ENCODE data around the gene SRXN1.
A peak's percentile ranks its signal among the peaks of the same experiment; 100 is the strongest.

Gene SRXN1

DNA sequence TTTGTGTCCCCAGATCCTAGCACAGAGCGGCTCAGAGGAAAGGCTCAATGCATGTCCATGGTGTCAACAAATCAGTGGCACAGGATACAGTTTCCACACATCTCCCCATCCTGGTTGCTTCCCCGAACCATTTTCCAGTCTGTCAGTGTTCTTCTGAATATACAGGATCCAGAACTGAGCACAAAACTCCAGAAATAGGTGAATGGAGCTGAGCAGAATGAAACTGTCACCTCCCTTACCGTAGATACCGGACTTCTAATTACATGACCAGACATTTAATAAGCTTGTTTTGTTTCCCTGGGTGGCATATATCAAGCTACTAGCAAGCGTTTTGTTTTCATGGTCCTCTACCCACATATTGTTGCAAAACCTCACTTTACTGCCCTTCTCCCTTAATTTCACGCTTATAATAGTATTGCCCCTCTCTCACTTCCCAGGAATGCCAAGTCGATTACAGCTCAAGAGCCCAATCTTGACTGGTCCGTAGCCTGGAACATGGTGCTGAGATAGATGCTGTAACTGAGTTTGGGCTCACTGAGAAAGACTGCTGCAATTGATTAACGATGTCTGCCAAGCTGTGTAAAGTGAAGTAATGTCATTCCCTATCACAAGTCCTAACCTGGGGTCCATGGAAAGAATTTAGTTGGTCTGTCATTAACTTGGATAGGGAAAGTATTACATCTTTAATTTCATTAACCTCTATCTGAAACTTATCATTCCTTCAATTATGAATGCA, 34.6 kb upstream of the SRXN1 start:
- in situ Hi-C loops (cut with MboI; ENCODE audit: low sequenced_read_pairs): no loop called here
- no peaks in the 10 kb centered on the region for H3K4me1 ChIP-seq
- H3K27me3 ChIP-seq (ENCODE audit: low read depth): peaks cover 14% of the 10 kb centered on the region
- no peaks in the 10 kb centered on the region for H3K36me3 ChIP-seq (replicated peaks)
- no peaks in the 10 kb centered on the region for H3K9me3 ChIP-seq
- DNase-seq (ENCODE audit: low spot score in 2 of 2): no peak
- H3K4me3 ChIP-seq: no peak overlapping the region

DNA sequence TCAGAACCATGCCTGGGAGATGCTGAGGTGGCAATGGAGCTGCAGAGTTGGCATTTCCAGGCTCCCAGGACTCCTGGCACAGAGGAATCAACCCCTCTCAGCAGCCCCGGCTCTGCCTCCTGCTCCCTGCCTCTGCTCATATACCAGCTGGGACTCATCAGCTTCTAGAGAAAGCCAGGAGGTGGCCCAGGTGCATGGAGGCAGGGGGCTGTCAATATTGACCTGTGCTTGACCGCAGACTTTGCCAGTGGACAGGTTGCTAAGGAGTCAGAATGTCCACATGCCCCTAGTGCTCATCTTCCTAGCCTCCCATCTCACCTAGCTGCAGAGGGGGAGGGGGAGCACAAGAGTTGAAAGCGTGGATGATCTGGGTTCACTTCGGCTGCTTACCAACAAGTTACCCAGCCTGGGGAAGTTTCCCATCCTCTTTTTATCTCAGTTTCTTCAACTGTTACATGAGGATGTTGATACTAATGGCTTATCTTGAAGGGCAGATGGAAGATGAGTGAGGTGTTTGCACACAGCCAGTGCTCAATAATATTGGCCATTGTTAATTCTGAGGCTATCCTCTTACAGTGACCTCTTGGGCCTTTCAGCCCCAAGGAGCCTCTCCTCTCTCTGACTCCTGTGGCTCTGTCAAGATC, 31.8 kb upstream of the SRXN1 start:
- Histone ChIP-seq H3K4me1 (no peaks in the 10 kb centered on the region), H3K9me3 (no peaks in the 10 kb centered on the region), H3K36me3 (replicated peaks) (no peaks in the 10 kb centered on the region), H3K4me3 (no peak overlapping the region), H3K27me3 (ENCODE audit: low read depth) (peaks cover 7% of the 10 kb centered on the region)
- no peak for DNase-seq (ENCODE audit: low spot score in 2 of 2)
- in situ Hi-C loops (cut with MboI; ENCODE audit: low sequenced_read_pairs): no loop called here

DNA sequence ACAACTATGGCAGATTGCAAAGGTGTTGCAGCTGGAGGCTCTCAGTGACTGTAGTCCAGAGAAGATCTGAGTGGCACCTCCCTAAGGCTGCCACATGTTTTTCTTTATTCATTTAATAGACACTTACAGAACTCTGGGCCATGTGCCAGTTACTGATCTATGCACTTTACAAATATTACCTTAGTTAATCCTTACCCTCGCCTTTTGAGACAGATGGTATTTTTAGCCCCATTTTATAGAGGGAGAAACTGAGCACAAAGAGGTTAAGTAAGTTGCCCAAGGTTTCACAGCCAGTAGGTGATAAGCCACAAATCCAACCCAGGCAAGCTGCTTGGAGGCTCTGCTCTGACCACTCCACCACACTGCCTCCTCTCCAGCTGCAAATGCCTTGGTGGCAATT, 29.1 kb upstream of the SRXN1 start:
- Histone ChIP-seq H3K4me1 (no peaks in the 10 kb centered on the region), H3K4me3 (no peak overlapping the region), H3K27me3 (ENCODE audit: low read depth) (peaks cover under 1% of the 10 kb centered on the region), H3K36me3 (replicated peaks) (no peaks in the 10 kb centered on the region), H3K9me3 (no peaks in the 10 kb centered on the region)
- no peak for DNase-seq (ENCODE audit: low spot score in 2 of 2)
- in situ Hi-C loops (cut with MboI; ENCODE audit: low sequenced_read_pairs): no loop called here

DNA sequence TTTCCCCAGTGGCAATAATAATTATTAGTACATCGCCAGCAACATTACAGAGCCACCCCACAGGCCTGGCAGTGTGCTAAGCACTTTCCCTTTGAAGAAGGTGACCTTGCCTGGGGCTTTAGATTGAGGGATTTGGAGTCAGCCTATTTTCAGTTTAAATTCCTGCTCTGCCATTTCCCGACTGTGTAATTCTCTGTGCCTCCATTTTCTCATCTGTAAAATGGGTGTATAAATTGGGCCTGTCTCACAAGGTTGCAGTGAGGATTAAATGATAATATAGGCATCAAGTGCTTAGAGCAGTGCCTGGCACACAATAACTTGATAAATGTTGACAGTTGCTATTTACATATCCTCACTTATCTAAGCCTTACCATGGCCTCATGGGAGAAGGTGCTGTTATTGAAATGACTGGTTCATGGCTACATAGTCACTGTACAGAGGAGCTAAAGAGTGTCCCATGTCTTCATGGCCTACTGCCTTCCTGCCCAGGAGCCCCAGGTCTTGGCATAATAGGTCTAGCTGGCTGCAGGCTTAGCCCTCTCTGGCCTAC, 27.7 kb upstream of the SRXN1 start:
- no peak overlapping the region for H3K4me3 ChIP-seq
- no peaks in the 10 kb centered on the region for H3K9me3 ChIP-seq
- no peak for DNase-seq (ENCODE audit: low spot score in 2 of 2)
- in situ Hi-C loops (cut with MboI; ENCODE audit: low sequenced_read_pairs): no loop called here
- peaks cover 15% of the 10 kb centered on the region for H3K27me3 ChIP-seq (ENCODE audit: low read depth)
- no peaks in the 10 kb centered on the region for H3K4me1 ChIP-seq
- H3K36me3 ChIP-seq (replicated peaks): no peaks in the 10 kb centered on the region

DNA sequence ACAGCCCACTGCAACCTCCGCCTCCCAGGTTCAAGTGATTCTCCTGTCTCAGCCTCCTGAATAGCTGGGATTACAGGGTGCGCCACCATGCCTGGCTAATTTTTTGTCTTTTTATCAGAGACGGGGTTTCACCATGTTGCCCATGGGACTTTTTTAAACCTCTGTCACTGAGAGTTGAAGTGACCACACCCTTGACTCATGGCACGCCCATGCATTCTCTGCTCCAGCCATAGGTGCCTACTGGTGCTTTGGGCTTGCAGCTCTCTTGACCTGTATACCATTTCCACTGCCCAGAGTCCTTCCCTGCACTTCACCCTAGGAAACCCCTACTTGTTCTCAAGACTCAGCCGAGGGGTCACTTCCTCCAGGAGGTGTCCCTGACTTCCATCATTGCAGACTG, 25.0 kb upstream of the SRXN1 start:
- Histone ChIP-seq H3K4me1 (no peaks in the 10 kb centered on the region), H3K27me3 (ENCODE audit: low read depth) (peaks cover 39% of the 10 kb centered on the region), H3K4me3 (no peak overlapping the region), H3K36me3 (replicated peaks) (no peaks in the 10 kb centered on the region), H3K9me3 (no peaks in the 10 kb centered on the region)
- no peak for DNase-seq (ENCODE audit: low spot score in 2 of 2)
- in situ Hi-C loops (cut with MboI; ENCODE audit: low sequenced_read_pairs): no loop called here

DNA sequence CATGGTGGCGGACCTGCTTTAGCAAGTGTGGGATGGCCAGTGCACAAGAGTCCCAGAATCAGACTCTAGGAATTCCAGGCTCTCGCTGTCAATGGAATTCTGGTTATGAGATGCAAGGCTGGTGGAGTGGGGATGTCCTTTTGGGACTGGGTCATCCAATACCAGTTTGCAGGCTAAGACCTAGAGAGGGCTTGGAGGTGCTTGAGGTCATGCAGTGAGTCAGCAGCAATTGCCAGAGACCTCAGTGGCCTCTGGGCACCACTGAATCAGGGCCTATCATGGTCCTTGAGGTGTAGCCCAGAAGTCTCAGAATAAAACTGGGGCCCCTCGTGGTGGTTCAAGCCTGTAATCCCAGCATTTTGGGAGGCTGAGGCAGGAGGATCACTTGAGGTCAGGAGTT, 24.0 kb upstream of the SRXN1 start:
- DNase-seq (ENCODE audit: low spot score in 2 of 2): no peak
- H3K9me3 ChIP-seq: no peaks in the 10 kb centered on the region
- H3K27me3 ChIP-seq (ENCODE audit: low read depth): peaks cover 45% of the 10 kb centered on the region
- in situ Hi-C loops (cut with MboI; ENCODE audit: low sequenced_read_pairs): no loop called here
- no peak overlapping the region for H3K4me3 ChIP-seq
- no peaks in the 10 kb centered on the region for H3K36me3 ChIP-seq (replicated peaks)
- no peaks in the 10 kb centered on the region for H3K4me1 ChIP-seq

DNA sequence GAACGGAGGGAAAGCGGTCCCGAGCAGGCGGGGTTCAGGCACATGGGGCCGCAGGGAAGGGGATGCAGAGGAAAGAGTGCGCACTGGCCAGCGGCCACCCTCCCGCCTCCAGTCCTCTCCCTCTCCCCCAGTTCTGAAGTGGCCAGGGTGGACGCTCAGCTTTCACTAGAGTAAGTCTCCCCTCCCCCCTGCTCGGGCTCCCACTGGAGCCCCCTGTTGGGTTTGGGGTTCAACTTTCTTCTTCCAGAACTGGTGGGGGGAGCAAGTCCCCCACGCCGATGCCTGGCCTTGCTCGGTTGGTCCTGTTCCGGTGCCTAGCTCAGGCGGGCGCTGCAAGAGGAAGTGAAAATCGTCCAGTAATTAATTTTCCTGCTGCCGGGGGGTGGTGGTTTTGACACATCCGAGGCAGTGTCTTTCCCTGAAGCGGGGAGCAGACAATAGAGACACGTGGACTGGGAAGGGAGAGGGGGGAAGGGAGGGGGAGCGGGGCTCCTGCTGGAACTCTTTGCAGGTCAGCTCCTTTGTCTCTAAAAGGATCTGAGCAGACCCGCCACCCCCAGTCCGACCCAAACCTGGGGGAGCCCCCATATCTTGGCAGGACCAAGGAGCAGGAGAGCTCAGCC, 23.4 kb upstream of the SRXN1 start:
- no peak for DNase-seq (ENCODE audit: low spot score in 2 of 2)
- in situ Hi-C loops (cut with MboI; ENCODE audit: low sequenced_read_pairs): no loop called here
- peaks cover 45% of the 10 kb centered on the region for H3K27me3 ChIP-seq (ENCODE audit: low read depth)
- no peak overlapping the region for H3K4me3 ChIP-seq
- no peaks in the 10 kb centered on the region for H3K36me3 ChIP-seq (replicated peaks)
- H3K4me1 ChIP-seq: no peaks in the 10 kb centered on the region
- H3K9me3 ChIP-seq: no peaks in the 10 kb centered on the region

DNA sequence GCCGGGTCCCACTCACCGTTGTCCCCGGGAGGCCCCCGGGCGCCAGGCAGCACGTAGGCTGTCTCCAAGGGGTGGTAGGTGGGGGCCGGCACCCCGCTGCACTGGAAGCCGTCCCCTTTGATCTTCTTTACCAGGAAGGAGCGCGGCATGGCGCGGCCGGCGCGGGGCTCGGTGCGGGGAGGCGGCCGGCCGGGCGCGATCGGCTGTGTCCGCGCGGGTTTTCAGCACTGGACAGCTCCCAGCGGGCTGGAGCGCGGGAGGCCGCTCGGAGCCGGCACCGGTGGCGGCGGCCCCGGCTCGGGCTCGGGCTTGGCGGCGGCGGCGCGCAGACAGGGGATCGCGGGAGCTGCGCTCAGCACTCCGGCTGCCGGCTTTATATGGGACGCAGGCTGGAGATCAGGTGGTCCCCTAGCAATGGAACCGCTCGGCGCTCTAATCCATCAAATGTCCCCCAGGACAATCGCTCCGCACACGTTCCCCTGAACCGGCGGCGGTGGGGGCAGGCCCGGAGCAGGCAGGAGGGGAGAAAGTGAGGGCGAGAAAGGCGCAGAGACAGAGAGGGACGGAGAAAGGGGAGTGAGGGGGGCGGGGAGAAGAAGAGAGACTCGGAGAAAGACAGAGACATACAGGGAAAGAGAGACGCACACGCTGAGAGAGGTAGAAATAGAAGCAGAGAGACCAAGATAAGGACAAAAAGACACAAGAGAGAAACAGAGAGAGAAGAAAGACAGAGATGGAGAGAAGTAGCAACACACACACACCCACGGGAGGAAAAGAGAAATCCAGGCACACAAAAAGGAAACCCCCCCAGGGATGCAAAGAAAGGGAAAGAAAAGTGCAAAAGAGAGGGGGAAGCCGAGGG, 22.7 kb upstream of the SRXN1 start, which contains the start of gene SCRT2:
Gene SCRT2 (minus strand): TSS at position 350 of the 862 bp plus-strand sequence. CDS start 201 bp downstream, at position 149.
- in situ Hi-C loops (cut with MboI; ENCODE audit: low sequenced_read_pairs): no loop called here
- Histone ChIP-seq H3K4me1 (no peaks in the 10 kb centered on the region), H3K27me3 (ENCODE audit: low read depth) (peaks cover 45% of the 10 kb centered on the region), H3K36me3 (replicated peaks) (no peaks in the 10 kb centered on the region), H3K4me3 (no peak within 1 kb of the TSS), H3K9me3 (no peaks in the 10 kb centered on the region)
- peak; percentile 59 to 85 for DNase-seq (ENCODE audit: low spot score in 2 of 2)

DNA sequence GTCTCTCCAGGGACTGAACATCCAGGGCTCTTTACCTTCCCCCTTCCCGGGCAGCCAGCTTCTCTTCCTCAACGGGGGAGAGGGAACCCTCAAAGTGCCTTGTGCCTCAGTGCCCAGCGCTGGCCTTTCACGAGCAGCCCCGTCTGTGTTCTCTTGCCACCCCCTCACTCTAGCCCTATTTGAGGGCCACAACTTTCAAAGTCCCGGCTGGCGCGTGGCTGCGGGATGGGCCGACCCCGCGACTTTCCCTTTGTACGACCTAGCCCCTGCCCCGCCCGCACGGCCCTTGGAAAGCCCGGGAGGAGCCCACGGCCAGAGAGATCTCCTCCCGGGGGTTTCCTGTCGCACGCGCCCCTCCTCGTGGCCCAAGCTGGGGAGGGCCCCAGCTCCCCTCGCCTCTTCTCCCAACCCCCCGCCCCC, 22.0 kb upstream of the SRXN1 start:
- Histone ChIP-seq H3K36me3 (replicated peaks) (no peaks in the 10 kb centered on the region), H3K27me3 (ENCODE audit: low read depth) (peaks cover 45% of the 10 kb centered on the region), H3K4me1 (no peaks in the 10 kb centered on the region), H3K9me3 (no peaks in the 10 kb centered on the region), H3K4me3 (no peak overlapping the region)
- no peak for DNase-seq (ENCODE audit: low spot score in 2 of 2)
- in situ Hi-C loops (cut with MboI; ENCODE audit: low sequenced_read_pairs): no loop called here

DNA sequence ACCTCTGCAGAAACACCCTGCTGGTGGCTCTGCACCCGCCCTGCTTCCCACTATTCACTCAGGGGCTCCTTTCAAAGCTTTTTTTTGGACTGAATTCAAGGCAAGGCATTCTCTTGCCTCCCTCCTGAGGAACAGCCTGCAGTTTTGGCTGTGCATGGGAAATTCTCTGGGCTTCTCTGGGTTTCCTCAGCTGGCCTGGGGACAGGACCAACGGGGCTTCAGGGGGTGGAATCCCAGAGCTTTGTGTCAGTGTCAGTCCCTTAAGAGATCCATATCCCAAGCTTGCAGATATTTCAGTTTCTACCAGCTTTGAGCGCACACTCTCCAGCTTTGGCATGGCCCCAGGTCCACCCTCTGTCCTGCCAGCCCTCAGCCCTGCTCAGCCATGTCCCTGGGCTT, 20.6 kb upstream of the SRXN1 start:
- DNase-seq (ENCODE audit: low spot score in 2 of 2): no peak
- H3K27me3 ChIP-seq (ENCODE audit: low read depth): peaks cover 45% of the 10 kb centered on the region
- H3K4me3 ChIP-seq: no peak overlapping the region
- H3K9me3 ChIP-seq: no peaks in the 10 kb centered on the region
- no peaks in the 10 kb centered on the region for H3K4me1 ChIP-seq
- no peaks in the 10 kb centered on the region for H3K36me3 ChIP-seq (replicated peaks)
- in situ Hi-C loops (cut with MboI; ENCODE audit: low sequenced_read_pairs): no loop called here

DNA sequence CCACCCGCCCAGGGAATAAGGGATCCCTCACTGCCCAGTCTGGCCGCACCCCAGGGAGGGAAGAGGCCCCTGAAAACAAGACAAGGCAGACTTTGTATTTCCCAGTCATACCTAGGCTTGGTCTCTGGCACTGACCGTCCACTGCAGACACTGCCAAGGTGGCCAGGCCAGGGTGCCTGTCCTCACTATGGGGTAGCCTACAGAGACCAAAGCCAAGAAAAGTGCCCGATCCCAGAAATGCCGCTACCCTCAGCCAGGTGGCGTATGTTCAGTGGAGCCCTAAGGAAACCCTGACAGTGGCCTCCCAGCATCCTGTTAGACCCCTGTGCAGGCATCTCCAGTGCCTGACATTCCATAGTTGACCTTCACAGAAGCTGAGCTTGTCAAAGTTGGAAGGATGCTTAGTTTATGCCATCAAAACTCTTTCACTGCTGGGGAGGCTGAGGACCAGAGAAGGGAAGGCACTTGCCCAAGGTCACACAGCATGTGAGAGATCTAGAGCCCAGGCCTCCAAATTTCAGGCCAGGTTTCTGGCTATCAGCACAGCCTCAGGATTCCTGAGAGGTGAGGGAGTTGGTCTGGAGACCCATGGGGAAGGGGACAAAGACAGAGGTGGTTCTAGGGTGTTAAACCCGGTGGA, 20.1 kb upstream of the SRXN1 start:
- in situ Hi-C loops (cut with MboI; ENCODE audit: low sequenced_read_pairs): no loop called here
- Histone ChIP-seq H3K4me1 (no peaks in the 10 kb centered on the region), H3K27me3 (ENCODE audit: low read depth) (peaks cover 45% of the 10 kb centered on the region), H3K36me3 (replicated peaks) (no peaks in the 10 kb centered on the region), H3K4me3 (no peak overlapping the region), H3K9me3 (no peaks in the 10 kb centered on the region)
- DNase-seq (ENCODE audit: low spot score in 2 of 2): no peak

DNA sequence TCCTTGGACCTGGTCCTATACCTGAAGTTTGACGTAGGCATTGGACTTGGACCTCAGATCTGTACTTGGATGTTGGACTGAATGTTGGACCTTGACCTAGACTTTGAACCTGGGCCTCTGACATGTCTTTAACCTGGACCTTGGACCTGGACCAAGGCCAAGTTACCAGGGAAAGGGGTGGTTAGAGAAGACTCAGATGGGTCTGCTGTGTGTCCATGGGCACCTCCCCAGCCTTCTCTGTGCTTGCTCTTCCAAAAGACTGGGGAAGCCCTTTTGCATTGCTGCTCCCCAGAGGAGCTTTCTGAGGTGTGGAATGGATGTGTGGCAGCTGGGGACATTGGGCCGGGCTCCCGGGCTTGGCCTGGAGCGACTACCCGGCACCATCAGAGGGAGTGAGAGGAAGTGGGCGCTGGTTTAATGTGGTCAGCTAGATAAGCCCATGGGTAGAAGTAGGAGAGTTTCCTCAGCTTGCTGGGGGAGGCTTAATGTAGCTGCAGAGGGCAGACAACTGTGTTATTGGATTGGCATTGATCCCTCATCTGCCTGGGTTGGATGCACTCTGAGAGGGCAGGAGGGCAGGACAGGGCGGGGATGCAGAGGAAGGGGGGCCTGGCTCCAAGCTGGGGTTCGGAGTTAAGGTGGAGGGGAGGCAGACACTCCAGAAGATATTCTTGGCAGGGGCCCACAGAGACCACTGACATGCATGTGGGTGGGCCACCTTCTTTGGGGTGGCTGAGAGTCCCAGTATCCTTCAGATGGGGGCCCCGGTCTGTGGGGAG, 18.4 kb upstream of the SRXN1 start:
- Histone ChIP-seq H3K4me3 (no peak overlapping the region), H3K4me1 (no peaks in the 10 kb centered on the region), H3K36me3 (replicated peaks) (no peaks in the 10 kb centered on the region), H3K27me3 (ENCODE audit: low read depth) (peaks cover 38% of the 10 kb centered on the region), H3K9me3 (no peaks in the 10 kb centered on the region)
- DNase-seq (ENCODE audit: low spot score in 2 of 2): no peak
- in situ Hi-C loops (cut with MboI; ENCODE audit: low sequenced_read_pairs): no loop called here

All from HAP-1 (cell line).